Activated T-helper 1 cell treated with Interleukin-2 at 50 U/mL for 16 hours (primary cell): ENCODE results near the gene ABCA13.

Source experiments
- DNase-seq: peaks from one replicate; pipeline ENCODE4 v3.0.0-alpha.2; 2020; ENCODE audit warnings: low read depth

ABCA13 gene

GRCh38 chr7:48525736-48526732 lies 354.8 kb downstream of the ABCA13 start:
- no peak for DNase-seq

- no peak for DNase-seq
Measured at GRCh38 chr7:48528646-48529045, 357.4 kb downstream of the ABCA13 start.

- DNase-seq: no peak
Measured at GRCh38 chr7:48537561-48537960, 366.3 kb downstream of the ABCA13 start.

- DNase-seq: no peak
Measured at GRCh38 chr7:48540746-48541145, 369.5 kb downstream of the ABCA13 start.

GRCh38 chr7:48548667-48549066 lies 377.4 kb downstream of the ABCA13 start:
- no peak for DNase-seq

GRCh38 chr7:48551652-48552051 lies 380.4 kb downstream of the ABCA13 start:
- no peak for DNase-seq

GRCh38 chr7:48563334-48563733 lies 392.1 kb downstream of the ABCA13 start:
- DNase-seq: no peak

- DNase-seq: no peak
Measured at GRCh38 chr7:48575516-48575915, 404.3 kb downstream of the ABCA13 start.

GRCh38 chr7:48587475-48587874 lies 416.2 kb downstream of the ABCA13 start:
- DNase-seq: no peak

- DNase-seq: no peak
Measured at GRCh38 chr7:48594349-48594748, 423.1 kb downstream of the ABCA13 start.

- DNase-seq: no peak
Measured at GRCh38 chr7:48595756-48596155, 424.5 kb downstream of the ABCA13 start.

- DNase-seq: no peak
Measured at GRCh38 chr7:48610705-48611104, 439.4 kb downstream of the ABCA13 start.

GRCh38 chr7:48611993-48612392 lies 440.7 kb downstream of the ABCA13 start:
- DNase-seq: no peak

GRCh38 chr7:48617508-48617907 lies 446.2 kb downstream of the ABCA13 start:
- DNase-seq: no peak

- DNase-seq: no peak
Measured at GRCh38 chr7:48617993-48618392, 446.7 kb downstream of the ABCA13 start.

- DNase-seq: no peak
Measured at GRCh38 chr7:48621076-48621475, 449.8 kb downstream of the ABCA13 start.

GRCh38 chr7:48627164-48627563 lies 455.9 kb downstream of the ABCA13 start:
- no peak for DNase-seq

GRCh38 chr7:48628793-48629349 lies 457.6 kb downstream of the ABCA13 start:
- no peak for DNase-seq

GRCh38 chr7:48634116-48634632 lies 462.9 kb downstream of the ABCA13 start:
- DNase-seq: no peak

GRCh38 chr7:48635796-48636195 lies 464.5 kb downstream of the ABCA13 start:
- no peak for DNase-seq

- no peak for DNase-seq
Measured at GRCh38 chr7:48636391-48637015, 465.2 kb downstream of the ABCA13 start.

GRCh38 chr7:48637382-48637781 lies 466.1 kb downstream of the ABCA13 start:
- DNase-seq: no peak

GRCh38 chr7:48638041-48638440 lies 466.8 kb downstream of the ABCA13 start:
- DNase-seq: no peak
